ENCODE measurements around the gene STX8.
A peak's percentile ranks its signal among the peaks of the same experiment; 100 is the strongest.

The STX8 gene

GRCh38 chr17:9537177-9537776, 38.3 kb downstream of the STX8 start:
- H3K4me3 ChIP-seq (ENCODE audit: low read length): no peak overlapping the region
- no peak for DNase-seq (ENCODE audit: low read depth)
- TF ChIP-seq CTCF (conservative IDR thresholded peaks at IDR 0.05; ENCODE audit: low read depth, low read length): no peak

DNA sequence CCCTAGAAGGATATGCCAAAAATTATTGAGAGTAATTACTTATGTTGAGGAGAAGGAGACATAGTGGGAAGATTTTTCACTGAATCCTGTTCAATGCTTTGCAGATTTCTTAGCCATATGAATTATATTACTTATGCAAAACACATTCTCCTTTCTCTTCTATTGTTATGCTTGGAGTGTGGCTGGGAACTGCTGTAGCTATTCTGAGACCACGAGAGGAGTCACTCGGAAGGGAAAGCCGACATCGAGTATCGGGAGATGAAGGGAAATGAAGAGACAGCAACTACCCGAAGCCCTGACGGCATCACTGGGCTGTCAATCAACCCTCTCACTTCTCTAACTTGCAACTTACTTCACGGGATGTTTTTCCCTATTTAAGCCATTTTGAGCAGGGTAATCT, 39.6 kb downstream of the STX8 start:
- no peak overlapping the region for H3K4me3 ChIP-seq (ENCODE audit: low read length)
- no peak for TF ChIP-seq CTCF (conservative IDR thresholded peaks at IDR 0.05; ENCODE audit: low read depth, low read length)
- DNase-seq (ENCODE audit: low read depth): no peak

DNA sequence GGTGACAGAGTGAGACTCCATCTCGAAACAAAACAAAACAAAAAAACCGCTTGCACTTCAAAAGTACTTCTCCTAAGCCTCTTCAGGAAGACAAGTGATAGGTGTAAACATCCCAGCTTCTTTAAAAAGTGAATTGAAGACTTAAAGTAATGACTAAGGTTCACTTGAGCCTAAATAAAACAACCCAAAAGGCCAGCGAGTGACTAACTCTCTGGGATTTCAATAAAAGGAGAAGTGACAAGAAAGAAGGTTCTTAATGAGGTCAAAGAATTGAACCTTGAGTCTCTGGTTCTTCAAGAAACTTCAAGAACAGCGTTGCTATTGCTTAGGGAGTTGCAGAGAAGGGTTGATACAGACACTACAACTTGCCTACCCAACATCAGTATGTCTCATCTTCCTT, 42.2 kb downstream of the STX8 start:
- no peak overlapping the region for H3K4me3 ChIP-seq (ENCODE audit: low read length)
- no peak for DNase-seq (ENCODE audit: low read depth)
- TF ChIP-seq CTCF (conservative IDR thresholded peaks at IDR 0.05; ENCODE audit: low read depth, low read length): no peak

GRCh38 chr17:9532715-9533114, 42.9 kb downstream of the STX8 start:
- TF ChIP-seq CTCF (conservative IDR thresholded peaks at IDR 0.05; ENCODE audit: low read depth, low read length): no peak
- no peak overlapping the region for H3K4me3 ChIP-seq (ENCODE audit: low read length)
- no peak for DNase-seq (ENCODE audit: low read depth)

- no peak for DNase-seq (ENCODE audit: low read depth)
Measured at GRCh38 chr17:9531034-9531433, 44.6 kb downstream of the STX8 start.

DNA sequence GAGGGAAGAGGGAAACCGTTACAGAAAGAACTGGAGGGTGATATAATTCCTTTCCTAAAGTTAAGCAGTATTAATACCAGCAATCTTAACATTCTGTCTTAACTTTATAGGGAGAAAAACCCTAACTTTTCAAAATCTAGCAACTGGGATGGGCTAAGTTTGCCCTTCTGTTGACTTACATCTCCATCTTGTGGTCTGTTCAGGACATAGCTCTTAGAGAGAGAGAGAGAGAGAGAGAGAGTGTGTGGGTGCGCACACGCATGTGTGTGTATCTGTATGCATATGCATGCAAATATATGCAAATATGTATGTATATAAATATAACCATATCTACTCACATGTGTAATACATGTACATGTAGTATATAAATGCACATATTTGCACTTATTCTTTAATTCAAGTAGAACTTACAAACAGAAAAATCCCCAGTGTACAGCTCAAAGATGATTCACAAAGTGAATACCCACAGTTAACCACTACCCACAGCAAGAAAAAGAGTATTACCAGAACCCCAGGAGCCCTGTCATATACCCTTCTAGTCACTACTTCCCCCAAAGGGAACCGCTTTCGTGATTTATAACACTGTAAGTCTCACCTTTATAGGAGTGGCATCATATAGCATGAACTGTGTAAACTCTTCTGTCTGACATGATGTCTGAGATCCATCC, 46.5 kb downstream of the STX8 start:
- peak; percentile 64 for TF ChIP-seq CTCF (conservative IDR thresholded peaks at IDR 0.05; ENCODE audit: low read depth, low read length)
- H3K4me3 ChIP-seq (ENCODE audit: low read length): no peak overlapping the region
- no peak for DNase-seq (ENCODE audit: low read depth)

More at GRCh38 chr17:9531034-9531433, 44.6 kb downstream of the STX8 start:
- H3K4me3 ChIP-seq (ENCODE audit: low read length): no peak overlapping the region
- no peak for TF ChIP-seq CTCF (conservative IDR thresholded peaks at IDR 0.05; ENCODE audit: low read depth, low read length)

- no peak overlapping the region for H3K4me3 ChIP-seq (ENCODE audit: low read length)
- no peak for DNase-seq (ENCODE audit: low read depth)
- no peak for TF ChIP-seq CTCF (conservative IDR thresholded peaks at IDR 0.05; ENCODE audit: low read depth, low read length)
Measured at GRCh38 chr17:9527788-9528187, 47.8 kb downstream of the STX8 start.
